LNCAP (cell line): ENCODE data around the gene RPS6KA5.

Experiments used
- CTCF ChIP-seq: fragments of 450-650 bp; IDR thresholded peaks from 2 replicates; pipeline ENCODE4 v1.5.1; 2017; ENCODE audit warnings: mild to moderate bottlenecking

Gene RPS6KA5

GRCh38 chr14:90960818-90961217, 99.6 kb downstream of the RPS6KA5 start:
- no peak for TF ChIP-seq CTCF

- TF ChIP-seq CTCF = no peak
Observed at GRCh38 chr14:90959344-90959743, 101.1 kb downstream of the RPS6KA5 start.

GRCh38 chr14:90956273-90956672, 104.2 kb downstream of the RPS6KA5 start:
- TF ChIP-seq CTCF = no peak

- TF ChIP-seq CTCF = no peak
Observed at GRCh38 chr14:90943367-90943766, 117.1 kb downstream of the RPS6KA5 start.

- TF ChIP-seq CTCF = no peak
Observed at GRCh38 chr14:90942511-90942910, 117.9 kb downstream of the RPS6KA5 start.

- no peak for TF ChIP-seq CTCF
Observed at GRCh38 chr14:90941706-90942105, 118.7 kb downstream of the RPS6KA5 start.

GRCh38 chr14:90940318-90940962, 120.0 kb downstream of the RPS6KA5 start:
- TF ChIP-seq CTCF = no peak

GRCh38 chr14:90938615-90939014, 121.8 kb downstream of the RPS6KA5 start:
- no peak for TF ChIP-seq CTCF
